Activated CD4-positive, alpha-beta memory T cell treated with anti-CD3 and anti-CD28 coated beads for 36 hours (primary cell): ENCODE measurements around the gene ST8SIA6. TPM values are rescaled to one million over a fixed set of nuclear protein-coding genes. Genes with fewer than 3 reads are reported as not detected.

Experiments used
- CTCF ChIA-PET: fragments of 350-600 bp; sonication (Branson Sonifier 250); formaldehyde crosslinking; loops from one replicate; lab custom pipeline; 2021; ENCODE audit warnings: antibody characterized with exemption, inconsistent platforms; lab: Charles Lee
- POLR2A ChIA-PET: fragments of 350-600 bp; sonication (Branson Sonifier 250); formaldehyde crosslinking; loops from one replicate; lab custom pipeline; 2021; ENCODE audit warnings: antibody characterized with exemption; lab: Charles Lee
- DNase-seq: peaks from one replicate; pipeline ENCODE4 v3.0.0-alpha.2; 2020
- H3K27ac Mint-ChIP-seq: one replicate; pipeline ENCODE4 v1.8.0; 2021; ENCODE audit warnings: mixed read lengths
- H3K27me3 Mint-ChIP-seq: one replicate; pipeline ENCODE4 v1.8.0; 2021; ENCODE audit warnings: mixed read lengths
- H3K36me3 Mint-ChIP-seq: one replicate; pipeline ENCODE4 v1.8.0; 2021; ENCODE audit warnings: mixed read lengths
- H3K4me1 Mint-ChIP-seq: one replicate; pipeline ENCODE4 v1.8.0; 2021; ENCODE audit warnings: low read depth, mixed read lengths
- H3K4me3 Mint-ChIP-seq: one replicate; pipeline ENCODE4 v1.8.0; 2021; ENCODE audit warnings: mild to moderate bottlenecking, mixed read lengths
- H3K9me3 Mint-ChIP-seq: one replicate; pipeline ENCODE4 v1.8.0; 2021; ENCODE audit warnings: mixed read lengths
- intact Hi-C: fragments of 100-400 bp; cut with micrococcal nuclease; formaldehyde crosslinking; loops from one replicate; pipeline ENCODE4 v1.15.1; 2023
- total RNA-seq, 2 experiments: library from RNA; stranded (reverse); gene quantifications; one replicate each; pipeline ENCODE4 v1.2.3, GENCODE V29; 2021

The ST8SIA6 gene
- total RNA-seq, 2 experiments from 2014 or later: 0.38 TPM; not detected in 1

- Mint-ChIP-seq H3K4me1 (peaks cover 10% of the 10 kb centered on the region), H3K27me3 (no peaks in the 10 kb centered on the region), H3K4me3 (no peak overlapping the region), H3K9me3 (no peaks in the 10 kb centered on the region), H3K36me3 (no peaks in the 10 kb centered on the region), H3K27ac (no peak overlapping the region)
- intact Hi-C loops: no loop called here
- CTCF ChIA-PET: interaction anchor here (1.4 kb wide), 1 partner anchor 59 kb away, joined by 5 read pairs; no protein-coding TSS in a partner anchor
- no peak for DNase-seq
- POLR2A ChIA-PET: interaction anchor here (0.8 kb wide), 1 partner anchor 10 kb away, joined by 3 read pairs; no protein-coding TSS in a partner anchor
These were observed 19.2 kb downstream of the ST8SIA6 start for GRCh38 chr10:17435187-17435586.

- intact Hi-C loops: loop anchor here (5.0 kb wide), 1 partner anchor 605 kb away; no protein-coding TSS in a partner anchor
- Mint-ChIP-seq H3K36me3 (no peaks in the 10 kb centered on the region), H3K9me3 (no peaks in the 10 kb centered on the region), H3K4me3 (no peak overlapping the region), H3K27ac (no peak overlapping the region), H3K27me3 (no peaks in the 10 kb centered on the region), H3K4me1 (peaks cover 32% of the 10 kb centered on the region)
- no peak for DNase-seq
- ChIA-PET CTCF (interaction anchor here (0.8 to 2.3 kb wide), 6 partner anchors 10 to 801 kb away, joined by 3 to 12 read pairs (median 5); no protein-coding TSS in a partner anchor), POLR2A (no interaction called here)
These were observed 21.7 kb downstream of the ST8SIA6 start for GRCh38 chr10:17432723-17433122.

GRCh38 chr10:17431871-17432311 is 22.5 kb downstream of the ST8SIA6 start:
- no peaks in the 10 kb centered on the region for H3K9me3 Mint-ChIP-seq
- H3K4me3 Mint-ChIP-seq: no peak overlapping the region
- intact Hi-C loops: loop anchor here (2.0 to 5.0 kb wide), 2 partner anchors 589 to 605 kb away; no protein-coding TSS in a partner anchor
- peaks cover 41% of the 10 kb centered on the region for H3K4me1 Mint-ChIP-seq
- no peaks in the 10 kb centered on the region for H3K27me3 Mint-ChIP-seq
- no peak for DNase-seq
- ChIA-PET POLR2A (no interaction called here), CTCF (interaction anchor here (0.5 to 2.3 kb wide), 7 partner anchors 11 to 802 kb away, joined by 3 to 12 read pairs (median 3); no protein-coding TSS in a partner anchor)
- H3K27ac Mint-ChIP-seq: no peak overlapping the region
- no peaks in the 10 kb centered on the region for H3K36me3 Mint-ChIP-seq

- Mint-ChIP-seq H3K27ac (no peak overlapping the region), H3K9me3 (no peaks in the 10 kb centered on the region), H3K27me3 (no peaks in the 10 kb centered on the region), H3K36me3 (no peaks in the 10 kb centered on the region), H3K4me1 (peaks cover 52% of the 10 kb centered on the region), H3K4me3 (no peak overlapping the region)
- CTCF ChIA-PET: interaction anchor here (1.0 to 3.0 kb wide), 5 partner anchors 21 to 171 kb away, joined by 3 to 18 read pairs (median 4); no protein-coding TSS in a partner anchor
- DNase-seq: peak; percentile 70
- intact Hi-C loops: loop anchor here (1.0 to 5.0 kb wide), 3 partner anchors 22 to 604 kb away; no protein-coding TSS in a partner anchor
- POLR2A ChIA-PET: no interaction called here
These were observed 23.6 kb downstream of the ST8SIA6 start for GRCh38 chr10:17430647-17431355.

- peak overlapping the region; percentile 7 for H3K27ac Mint-ChIP-seq
These were observed 24.9 kb downstream of the ST8SIA6 start for GRCh38 chr10:17429490-17429889.

GRCh38 chr10:17428351-17429097 is 25.9 kb downstream of the ST8SIA6 start:
- H3K4me1 Mint-ChIP-seq: peaks cover 69% of the 10 kb centered on the region
- POLR2A ChIA-PET: no interaction called here
- DNase-seq: peak; percentile 83
- no peaks in the 10 kb centered on the region for H3K27me3 Mint-ChIP-seq
- peak overlapping the region; percentile 31 for H3K27ac Mint-ChIP-seq
- CTCF ChIA-PET: interaction anchor here (0.6 to 3.0 kb wide), 7 partner anchors 9 to 600 kb away, joined by 3 to 18 read pairs (median 3); partner anchors contain the start of gene ST8SIA6
- H3K4me3 Mint-ChIP-seq: peak overlapping the region; percentile 64
- no peaks in the 10 kb centered on the region for H3K9me3 Mint-ChIP-seq
- H3K36me3 Mint-ChIP-seq: no peaks in the 10 kb centered on the region
- intact Hi-C loops: loop anchor here (1.0 to 10.0 kb wide), 8 partner anchors 16 to 1226 kb away; partner anchors contain the start of genes ARL5B, NSUN6, RSU1 and VIM

More at GRCh38 chr10:17429490-17429889, 24.9 kb downstream of the ST8SIA6 start:
- Mint-ChIP-seq H3K4me3 (peak overlapping the region; percentile 24), H3K27me3 (no peaks in the 10 kb centered on the region), H3K9me3 (no peaks in the 10 kb centered on the region), H3K36me3 (no peaks in the 10 kb centered on the region), H3K4me1 (peaks cover 60% of the 10 kb centered on the region)
- CTCF ChIA-PET: interaction anchor here (1.0 to 3.0 kb wide), 6 partner anchors 18 to 601 kb away, joined by 3 to 18 read pairs (median 4); partner anchors contain the start of gene ST8SIA6
- intact Hi-C loops: loop anchor here (1.0 to 10.0 kb wide), 7 partner anchors 83 to 1225 kb away; partner anchors contain the start of genes ARL5B, NSUN6, RSU1 and VIM
- POLR2A ChIA-PET: no interaction called here
- no peak for DNase-seq

GRCh38 chr10:17427666-17428350 is 26.6 kb downstream of the ST8SIA6 start:
- H3K27ac Mint-ChIP-seq: peak overlapping the region; percentile 31
- CTCF ChIA-PET: interaction anchor here (0.6 to 3.0 kb wide), 3 partner anchors 8 to 137 kb away, joined by 3 to 18 read pairs (median 3); no protein-coding TSS in a partner anchor
- H3K4me3 Mint-ChIP-seq: peak overlapping the region; percentile 64
- no peaks in the 10 kb centered on the region for H3K36me3 Mint-ChIP-seq
- POLR2A ChIA-PET: no interaction called here
- peaks cover 74% of the 10 kb centered on the region for H3K4me1 Mint-ChIP-seq
- no peak for DNase-seq
- H3K9me3 Mint-ChIP-seq: no peaks in the 10 kb centered on the region
- no peaks in the 10 kb centered on the region for H3K27me3 Mint-ChIP-seq
- intact Hi-C loops: loop anchor here (1.0 to 10.0 kb wide), 7 partner anchors 16 to 1227 kb away; partner anchors contain the start of genes ARL5B, NSUN6, RSU1 and VIM

GRCh38 chr10:17427201-17427600 is 27.2 kb downstream of the ST8SIA6 start:
- intact Hi-C loops: loop anchor here (5.0 to 10.0 kb wide), 5 partner anchors 85 to 1228 kb away; partner anchors contain the start of genes ARL5B, NSUN6 and RSU1
- Mint-ChIP-seq H3K4me1 (peaks cover 74% of the 10 kb centered on the region), H3K36me3 (no peaks in the 10 kb centered on the region), H3K27me3 (no peaks in the 10 kb centered on the region), H3K27ac (no peak overlapping the region), H3K4me3 (no peak overlapping the region), H3K9me3 (no peaks in the 10 kb centered on the region)
- no peak for DNase-seq
- ChIA-PET POLR2A (interaction anchor here (0.7 kb wide), 1 partner anchor 236 kb away, joined by 3 read pairs; no protein-coding TSS in a partner anchor), CTCF (no interaction called here)

GRCh38 chr10:17426263-17426750 is 28.1 kb downstream of the ST8SIA6 start:
- intact Hi-C loops: loop anchor here (5.0 to 10.0 kb wide), 5 partner anchors 86 to 1228 kb away; partner anchors contain the start of genes ARL5B, NSUN6 and RSU1
- ChIA-PET POLR2A (interaction anchor here (0.7 kb wide), 1 partner anchor 236 kb away, joined by 3 read pairs; no protein-coding TSS in a partner anchor), CTCF (no interaction called here)
- H3K36me3 Mint-ChIP-seq: no peaks in the 10 kb centered on the region
- no peaks in the 10 kb centered on the region for H3K27me3 Mint-ChIP-seq
- peak overlapping the region; percentile 39 for H3K27ac Mint-ChIP-seq
- DNase-seq: no peak
- H3K4me3 Mint-ChIP-seq: no peak overlapping the region
- H3K9me3 Mint-ChIP-seq: no peaks in the 10 kb centered on the region
- H3K4me1 Mint-ChIP-seq: peaks cover 71% of the 10 kb centered on the region

- intact Hi-C loops: loop anchor here (5.0 to 10.0 kb wide), 5 partner anchors 87 to 1229 kb away; partner anchors contain the start of genes ARL5B, NSUN6 and RSU1
These were observed 28.7 kb downstream of the ST8SIA6 start for GRCh38 chr10:17425584-17426262.

More at GRCh38 chr10:17425584-17426262, 28.7 kb downstream of the ST8SIA6 start:
- CTCF ChIA-PET: no interaction called here
- peak; percentile 52 for DNase-seq
- no peak overlapping the region for H3K4me3 Mint-ChIP-seq
- H3K27ac Mint-ChIP-seq: peak overlapping the region; percentile 39
- peaks cover 69% of the 10 kb centered on the region for H3K4me1 Mint-ChIP-seq
- no peaks in the 10 kb centered on the region for H3K36me3 Mint-ChIP-seq
- POLR2A ChIA-PET: no interaction called here
- no peaks in the 10 kb centered on the region for H3K27me3 Mint-ChIP-seq
- no peaks in the 10 kb centered on the region for H3K9me3 Mint-ChIP-seq
